K562 (cell line): ENCODE data around the gene CFDP1. TPM values are rescaled to one million over a fixed set of nuclear protein-coding genes. Genes with fewer than 3 reads are reported as not detected.

Experiments used
- ATAC-seq: fragments of 200-7000 bp; cut with Tn5 transposase; 3 replicates; pipeline ENCODE4 v1.9.1; 2020; ENCODE audit warnings: moderate library complexity
- BruUV-seq: library from RNA; stranded (reverse); fragments of 400-500 nt; replicated peaks from 2 replicates; lab custom pipeline; 2021; lab: Mats Ljungman, UMichigan
- CTCF ChIA-PET: fragments of 300-600 bp; formaldehyde crosslinking; extraction: SDS; loops from one replicate; lab custom pipeline; 2021; ENCODE audit warnings: low intra/inter-chr PET ratio; lab: Yijun Ruan, JAX
- POLR2A ChIA-PET: fragments of 300-600, 350-650 bp; sonication (Branson Sonifier 250); formaldehyde crosslinking; extraction: SDS; loops from one replicate; lab custom pipeline; 2021; ENCODE audit warnings: antibody characterized with exemption, inconsistent platforms; lab: Yijun Ruan, JAX
- DNase-seq, 4 experiments: peaks; one replicate each; pipeline versions ENCODE4 v3.0.0 to v3.0.0-alpha.2; 2011 to 2018; ENCODE audit warnings: low spot score in 3 of 4, mixed read lengths in 3 of 4; ENCODE audit errors: extremely low read depth in 1 of 4
- FAIRE-seq: peaks from 2 replicates; lab custom pipeline; 2011; peaks lifted over from hg19 to GRCh38; lab: Jason Lieb, UNC
- H2AFZ ChIP-seq: 2 replicates; pipeline ENCODE4 v1.6.0; 2011; ENCODE audit warnings: low read depth, low read length, control low read depth, inconsistent platforms
- H3K27ac ChIP-seq: fragments of 200-600 bp; 3 replicates; pipeline ENCODE4 v1.8.0; 2011; ENCODE audit warnings: low read depth, mild to moderate bottlenecking, control low read depth, inconsistent platforms, low read length, moderate library complexity, mixed read lengths; ENCODE audit errors: extremely low read depth
- H3K27me3 ChIP-seq, 2 experiments: fragments of 300-600 bp in 1 of 2; 2 replicates in 1 of 2; 3 replicates in 1 of 2; pipeline versions ENCODE4 v1.6.0 to v1.8.0; 2011; ENCODE audit warnings: inconsistent platforms in 2 of 2, low read length in 2 of 2, mild to moderate bottlenecking in 1 of 2, mixed read lengths in 1 of 2, moderate library complexity in 1 of 2; ENCODE audit not compliant: control insufficient read depth in 2 of 2, insufficient read depth in 2 of 2
- H3K36me3 ChIP-seq: fragments of 300-600 bp; 3 replicates; pipeline ENCODE4 v1.8.0; 2011; ENCODE audit warnings: mild to moderate bottlenecking, low read length, inconsistent platforms; ENCODE audit not compliant: control insufficient read depth, insufficient read depth
- H3K4me1 ChIP-seq, 2 experiments: fragments of 200-600 bp in 1 of 2; replicated peaks in 1 of 2; 2 replicates in 1 of 2; 3 replicates in 1 of 2; pipeline versions ENCODE4 v1.5.1 to v1.8.0; 2011; ENCODE audit warnings: inconsistent platforms in 2 of 2, low read length in 2 of 2, mild to moderate bottlenecking in 1 of 2, mixed read lengths in 1 of 2, moderate library complexity in 1 of 2; ENCODE audit not compliant: control insufficient read depth in 2 of 2, insufficient read depth in 2 of 2
- H3K4me2 ChIP-seq: 2 replicates; pipeline ENCODE4 v1.6.1; 2011; ENCODE audit warnings: low read length, control low read depth, inconsistent platforms, mixed read lengths; ENCODE audit not compliant: insufficient read depth
- H3K4me3 ChIP-seq: fragments of 200-600 bp; sonication (generic), shearing (Covaris generic); 2 replicates; pipeline ENCODE4 v1.5.1; 2016; ENCODE audit warnings: control low read depth, inconsistent platforms
- H3K79me2 ChIP-seq: fragments of 200-600 bp; 3 replicates; pipeline ENCODE4 v1.8.0; 2011; ENCODE audit warnings: low read length, inconsistent platforms; ENCODE audit not compliant: control insufficient read depth, insufficient read depth
- H3K9ac ChIP-seq, 2 experiments: 2 replicates each; pipeline versions ENCODE4 v1.6.0 to v1.6.1; 2011; ENCODE audit warnings: low read depth in 2 of 2, low read length in 2 of 2, control low read depth in 1 of 2, inconsistent platforms in 1 of 2, mild to moderate bottlenecking in 1 of 2, mixed read lengths in 1 of 2; ENCODE audit not compliant: insufficient read depth in 1 of 2
- H3K9me1 ChIP-seq: one replicate; pipeline ENCODE4 v1.6.0; 2011; ENCODE audit warnings: inconsistent platforms, mild to moderate bottlenecking, low read length, moderate library complexity; ENCODE audit not compliant: control insufficient read depth, insufficient read depth
- H3K9me3 ChIP-seq: replicated peaks from 2 replicates; pipeline ENCODE4 v1.5.1; 2011; ENCODE audit warnings: low read depth, low read length, inconsistent platforms; ENCODE audit not compliant: control insufficient read depth, insufficient read depth
- H4K20me1 ChIP-seq: replicated peaks from 2 replicates; pipeline ENCODE4 v1.6.1; 2011; ENCODE audit warnings: low read length, inconsistent platforms, mixed read lengths; ENCODE audit not compliant: control insufficient read depth, insufficient read depth
- MBD1 ChIP-seq: fragments of 250-450 bp; sonication (Bioruptor Pico); IDR thresholded peaks from 2 replicates; pipeline ENCODE4 v1.8.0; 2022; ENCODE audit warnings: inconsistent platforms
- SFPQ ChIP-seq: fragments of 200-400 bp; formaldehyde crosslinking; IDR thresholded peaks from 2 replicates; pipeline ENCODE4 v1.6.1; 2017; ENCODE audit warnings: mild to moderate bottlenecking, low read depth, low read length, moderate library complexity
- TAL1 ChIP-seq: fragments of 450-650 bp; IDR thresholded peaks from 2 replicates; pipeline ENCODE4 v1.6.1; 2016; ENCODE audit warnings: mild to moderate bottlenecking
- TCF7 ChIP-seq: sonication (generic); IDR thresholded peaks from 2 replicates; pipeline ENCODE4 v1.6.1; 2016; ENCODE audit warnings: antibody characterized with exemption, borderline replicate concordance
- TCF7L2 ChIP-seq: fragments of 150-350 bp; IDR thresholded peaks from 2 replicates; pipeline ENCODE4 v1.6.1; 2016; ENCODE audit warnings: low read depth, mild to moderate bottlenecking, low read length, moderate library complexity
- YBX1 ChIP-seq: fragments of 450-650 bp; IDR thresholded peaks from 2 replicates; pipeline ENCODE4 v1.7.1; 2016; ENCODE audit warnings: mild to moderate bottlenecking
- ZBTB9 ChIP-seq: fragments of 450-650 bp; formaldehyde crosslinking; IDR thresholded peaks from 2 replicates; pipeline ENCODE4 v1.4.0; 2020; ENCODE audit warnings: mild to moderate bottlenecking, moderate library complexity
- ZNF717 ChIP-seq: fragments of 250-450 bp; sonication (Bioruptor Pico); IDR thresholded peaks from 2 replicates; pipeline ENCODE4 v1.5.0; 2021
- WGBS: fragments of 100-300 bp; shearing (Covaris generic); methylation state at CpG from one replicate; pipeline ENCODE4 v1.1.6; 2016; ENCODE audit warnings: low coverage, mixed read lengths; ENCODE audit not compliant: insufficient coverage; ENCODE audit errors: missing lambda C conversion rate; 5-methylcytosine and 5-hydroxymethylcytosine counted together
- in situ Hi-C: fragments of 300-500 bp; cut with MboI; formaldehyde crosslinking; loops from 4 replicates; pipeline ENCODE4 v1.15.0; 2018; ENCODE audit warnings: inconsistent platforms, mixed read lengths
- intact Hi-C: fragments of 100-400 bp; cut with micrococcal nuclease; formaldehyde crosslinking; loops from 2 replicates; pipeline ENCODE4 v1.14.2; 2022
- polyA plus RNA-seq, 8 experiments: library from polyadenylated mRNA; depleted of rRNA in 4 of 8; stranded (reverse) in 5 of 8; unstranded in 3 of 8; fragments of >200 nt; fragmentation: Nextera tagmentation in 2 of 8; fragmentation: Illumina TruSeq in 1 of 8; extraction: Ambion mirVana in 2 of 8; extraction: Trizol in 1 of 8; gene quantifications; 2 replicates each; pipeline versions ENCODE4 v1.2.1 to v1.2.3, GENCODE V29; 2011 to 2014; ENCODE audit warnings: inconsistent platforms in 1 of 8, missing spikeins in 1 of 8
- total RNA-seq, 7 experiments: library from RNA; depleted of rRNA in 6 of 7; stranded (reverse); fragments of >200 nt in 6 of 7; fragmentation: Illumina TruSeq in 2 of 7; extraction: Trizol in 2 of 7; gene quantifications; 2 replicates each; pipeline versions ENCODE4 v1.2.1 to v1.2.3, GENCODE V29; 2011 to 2021; ENCODE audit warnings: low replicate concordance in 1 of 7
- TF ChIP-seq, protein P1 (sequence below): sonication (generic); formaldehyde crosslinking; IDR thresholded peaks from 2 replicates; pipeline ENCODE4 v1.8.0; 2022; ENCODE audit warnings: mild to moderate bottlenecking, missing genetic modification reagents
- TF ChIP-seq, protein P2 (sequence below), 2 experiments: fragments of 200-800 bp in 1 of 2; sonication (Bioruptor generic) in 1 of 2; sonication (generic) in 1 of 2; formaldehyde crosslinking in 1 of 2; IDR thresholded peaks in 1 of 2; conservative IDR thresholded peaks in 1 of 2; 2 replicates each; pipeline versions ENCODE4 v1.5.0 to v1.6.1; 2016 to 2020; ENCODE audit warnings: missing compliant biosample characterization in 1 of 2, missing genetic modification characterization in 1 of 2, missing genetic modification reagents in 1 of 2

Gene CFDP1
- total and polyA plus RNA-seq, 9 of the 15 experiments (the other 6 are each of a cell fraction or from before 2014, with no cell fraction given) = 31.5 to 78.4 (median 61.7) TPM

DNA sequence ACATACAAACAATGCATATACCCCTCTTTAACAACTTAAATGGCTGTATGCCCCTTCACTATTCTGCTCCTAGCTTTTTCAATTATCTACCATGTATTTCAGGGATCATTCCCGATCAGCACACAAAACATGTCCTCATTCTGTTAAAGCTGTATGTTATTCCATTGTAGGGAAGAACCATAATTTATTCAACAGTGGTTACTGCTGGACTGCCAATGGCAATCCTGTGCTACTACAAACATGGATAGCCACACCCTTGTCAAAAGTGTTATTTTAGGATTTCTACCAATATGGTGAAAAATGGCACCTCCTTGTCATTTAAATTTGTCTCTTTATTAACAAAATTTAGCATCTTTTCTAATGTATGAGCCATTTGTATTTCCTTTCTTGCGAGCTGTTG lies 96.8 kb downstream of the CFDP1 start (continued):
- no peak for TF ChIP-seq MBD1 (CRISPR knock-in tag)

DNA sequence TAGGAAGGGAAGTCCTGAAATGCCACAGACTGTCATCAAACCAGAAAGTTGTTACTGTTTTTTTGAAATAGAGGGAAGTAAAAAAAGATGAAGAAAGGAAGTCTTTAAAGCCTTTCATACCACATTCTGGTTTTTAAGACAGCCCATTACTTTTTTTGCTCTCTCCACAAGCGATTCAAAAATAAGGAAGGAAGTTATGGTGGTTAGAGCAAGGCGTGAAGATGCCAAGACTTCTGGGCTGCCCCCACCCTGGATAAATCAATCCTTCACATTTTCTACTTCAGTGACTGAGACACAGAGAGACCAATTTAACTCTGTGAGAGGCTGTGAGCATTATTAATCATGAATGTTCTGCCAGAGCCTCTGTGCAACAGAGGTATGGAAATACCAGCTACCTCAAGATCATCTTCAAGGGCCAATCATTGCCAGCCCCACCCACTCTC lies 99.6 kb downstream of the CFDP1 start:
- Histone ChIP-seq H3K79me2 (no peaks in the 10 kb centered on the region), H3K4me3 (no peak overlapping the region), H3K9me3 (no peaks in the 10 kb centered on the region), H3K9ac (no peak overlapping the region), H4K20me1 (no peaks in the 10 kb centered on the region), H3K27me3 (no peaks in the 10 kb centered on the region), H3K4me2 (no peak overlapping the region), H3K9me1 (no peaks in the 10 kb centered on the region), H2AFZ (no peak overlapping the region), H3K4me1 (no peaks in the 10 kb centered on the region), H3K27ac (no peak overlapping the region), H3K36me3 (0 out of 3 replicates have a peak, but pooled peaks cover 3% of the 10 kb centered on the region)
- FAIRE-seq (peak; percentile 6), DNase-seq (no peak), ATAC-seq (no peak)
- intact Hi-C loops (no loop called here), in situ Hi-C loops (no loop called here)
- 72% methylated on average over 2 of the region's 2 CpGs for WGBS
- BruUV-seq = no TSS peak
- CTCF ChIA-PET = no interaction called here
- TF ChIP-seq, protein P1, sequence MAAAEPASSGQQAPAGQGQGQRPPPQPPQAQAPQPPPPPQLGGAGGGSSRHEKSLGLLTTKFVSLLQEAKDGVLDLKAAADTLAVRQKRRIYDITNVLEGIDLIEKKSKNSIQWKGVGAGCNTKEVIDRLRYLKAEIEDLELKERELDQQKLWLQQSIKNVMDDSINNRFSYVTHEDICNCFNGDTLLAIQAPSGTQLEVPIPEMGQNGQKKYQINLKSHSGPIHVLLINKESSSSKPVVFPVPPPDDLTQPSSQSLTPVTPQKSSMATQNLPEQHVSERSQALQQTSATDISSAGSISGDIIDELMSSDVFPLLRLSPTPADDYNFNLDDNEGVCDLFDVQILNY (CRISPR knock-in tag) = no peak
- TF ChIP-seq TCF7L2 (no peak), SFPQ (no peak), YBX1 (no peak), ZBTB9 (no peak), TCF7 (no peak), ZNF717 (no peak), TAL1 (no peak)
- TF ChIP-seq, protein P2, sequence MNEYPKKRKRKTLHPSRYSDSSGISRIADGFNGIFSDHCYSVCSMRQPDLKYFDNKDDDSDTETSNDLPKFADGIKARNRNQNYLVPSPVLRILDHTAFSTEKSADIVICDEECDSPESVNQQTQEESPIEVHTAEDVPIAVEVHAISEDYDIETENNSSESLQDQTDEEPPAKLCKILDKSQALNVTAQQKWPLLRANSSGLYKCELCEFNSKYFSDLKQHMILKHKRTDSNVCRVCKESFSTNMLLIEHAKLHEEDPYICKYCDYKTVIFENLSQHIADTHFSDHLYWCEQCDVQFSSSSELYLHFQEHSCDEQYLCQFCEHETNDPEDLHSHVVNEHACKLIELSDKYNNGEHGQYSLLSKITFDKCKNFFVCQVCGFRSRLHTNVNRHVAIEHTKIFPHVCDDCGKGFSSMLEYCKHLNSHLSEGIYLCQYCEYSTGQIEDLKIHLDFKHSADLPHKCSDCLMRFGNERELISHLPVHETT (CRISPR knock-in tag; conservative IDR thresholded peaks at IDR 0.05 in 1 of 2, IDR thresholded peaks at IDR 0.05 in 1 of 2) = no peak
- POLR2A ChIA-PET = no interaction called here
